NOMO-1 treated with DMSO at 0.1 percent for 48 hours (cell line): ENCODE data around the gene SYT17.

Experiments
- DNase-seq: peaks from one replicate; lab custom pipeline; 2025; ENCODE audit not compliant: unreplicated experiment; lab: John Stamatoyannopoulos, UW

SYT17 gene

GRCh38 chr16:19245326-19245925 is 77.4 kb downstream of the SYT17 start:
- no peak for DNase-seq

DNA sequence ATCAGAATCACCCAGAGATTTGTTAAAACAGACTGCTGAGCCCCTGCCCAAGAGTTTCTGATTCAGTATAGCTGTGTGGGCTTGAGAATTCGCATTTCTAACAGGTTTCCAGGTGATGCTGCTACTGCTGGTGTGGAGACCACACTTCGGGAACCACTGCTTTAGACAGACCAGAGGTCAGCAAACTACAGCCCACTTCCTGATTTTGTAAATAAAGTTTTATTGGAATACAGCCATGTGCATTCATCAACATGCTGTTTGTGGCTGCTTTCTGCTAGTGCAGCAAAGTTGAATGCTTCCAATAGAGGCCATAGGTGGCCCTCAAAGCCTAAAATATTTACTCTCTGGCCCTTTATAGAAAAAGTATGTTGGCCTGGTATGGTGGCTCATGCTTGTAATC is 84.9 kb downstream of the SYT17 start:
- DNase-seq = no peak

DNA sequence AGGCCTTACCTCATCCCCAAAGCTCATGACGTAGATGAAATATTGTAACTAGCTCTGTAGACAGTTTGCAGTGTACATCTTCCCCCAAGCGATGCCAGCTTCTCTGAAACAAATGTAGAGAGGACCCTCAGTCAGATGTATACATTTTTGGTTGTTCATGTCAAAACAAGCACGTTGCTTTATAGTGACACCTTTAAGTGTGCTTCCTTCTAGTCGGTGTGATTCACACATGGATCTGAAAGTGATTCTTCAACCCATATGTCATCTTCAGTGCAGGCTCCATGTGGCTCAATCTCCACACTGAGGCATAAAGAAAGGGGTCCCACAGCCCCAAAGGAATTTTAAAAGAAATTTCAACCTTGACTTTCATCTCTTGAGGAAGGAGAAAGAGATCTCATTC is 86.6 kb downstream of the SYT17 start:
- no peak for DNase-seq

- no peak for DNase-seq
These were observed 96.2 kb downstream of the SYT17 start for GRCh38 chr16:19264123-19264673.

GRCh38 chr16:19265380-19265930 is 97.4 kb downstream of the SYT17 start:
- DNase-seq = no peak

DNA sequence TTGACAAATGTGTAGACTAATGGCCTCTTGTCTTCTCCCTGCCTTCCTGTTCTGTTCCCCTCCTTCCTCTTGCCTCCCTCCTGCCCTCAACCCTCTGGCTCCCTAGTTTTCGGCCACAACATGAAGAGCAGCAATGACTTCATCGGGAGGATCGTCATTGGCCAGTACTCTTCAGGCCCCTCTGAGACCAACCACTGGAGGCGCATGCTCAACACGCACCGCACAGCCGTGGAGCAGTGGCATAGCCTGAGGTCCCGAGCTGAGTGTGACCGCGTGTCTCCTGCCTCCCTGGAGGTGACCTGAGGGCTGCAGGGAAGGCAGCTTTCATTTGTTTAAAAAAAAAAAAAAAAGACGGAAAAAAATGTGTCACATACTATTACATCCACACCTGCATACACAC is 98.7 kb downstream of the SYT17 start:
- no peak for DNase-seq

- DNase-seq = peak; percentile 29
These were observed 101.1 kb downstream of the SYT17 start for GRCh38 chr16:19269098-19269497.

GRCh38 chr16:19274165-19274797 is 106.2 kb downstream of the SYT17 start:
- no peak for DNase-seq

GRCh38 chr16:19278403-19278802 is 110.4 kb downstream of the SYT17 start:
- DNase-seq = no peak

DNA sequence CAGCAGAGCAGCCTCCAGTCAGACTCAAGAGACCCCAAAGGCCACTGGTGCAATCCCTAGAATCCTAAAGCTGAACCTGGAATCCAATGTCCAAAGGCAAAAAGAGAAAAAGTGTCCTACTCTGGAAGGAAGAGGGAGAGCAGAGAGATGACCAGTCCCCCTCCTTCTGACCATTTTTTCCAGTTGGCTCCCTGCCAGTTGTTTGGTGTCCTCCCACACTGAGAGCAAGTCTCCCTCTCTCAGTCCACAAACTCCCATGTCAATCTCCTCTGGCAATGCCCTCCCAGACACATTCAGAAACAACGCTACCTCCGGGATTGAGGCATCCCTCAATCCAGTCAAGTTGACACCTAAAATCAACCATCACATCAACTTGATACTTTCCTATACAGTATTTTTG is 113.2 kb downstream of the SYT17 start:
- no peak for DNase-seq

- DNase-seq = no peak
These were observed 114.1 kb downstream of the SYT17 start for GRCh38 chr16:19282101-19282500.

DNA sequence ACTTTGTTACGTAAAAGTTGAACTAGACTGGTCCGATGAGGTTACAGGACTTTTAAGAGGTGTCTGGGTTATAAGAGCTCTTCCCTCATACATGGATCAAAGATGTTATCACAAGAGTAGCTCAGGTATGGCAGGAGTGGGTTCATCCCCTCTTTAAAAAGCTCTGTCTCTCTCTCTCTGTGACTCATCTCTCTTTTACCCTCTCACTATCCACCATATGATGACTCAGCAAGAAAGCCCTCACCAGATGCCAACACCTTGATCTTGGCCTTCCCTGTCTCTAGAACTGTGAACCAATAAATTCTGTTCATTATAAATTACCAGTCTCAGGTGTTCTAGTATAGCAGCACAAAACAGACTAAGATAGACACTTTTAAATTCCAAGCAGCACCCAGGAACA is 115.6 kb downstream of the SYT17 start:
- no peak for DNase-seq

DNA sequence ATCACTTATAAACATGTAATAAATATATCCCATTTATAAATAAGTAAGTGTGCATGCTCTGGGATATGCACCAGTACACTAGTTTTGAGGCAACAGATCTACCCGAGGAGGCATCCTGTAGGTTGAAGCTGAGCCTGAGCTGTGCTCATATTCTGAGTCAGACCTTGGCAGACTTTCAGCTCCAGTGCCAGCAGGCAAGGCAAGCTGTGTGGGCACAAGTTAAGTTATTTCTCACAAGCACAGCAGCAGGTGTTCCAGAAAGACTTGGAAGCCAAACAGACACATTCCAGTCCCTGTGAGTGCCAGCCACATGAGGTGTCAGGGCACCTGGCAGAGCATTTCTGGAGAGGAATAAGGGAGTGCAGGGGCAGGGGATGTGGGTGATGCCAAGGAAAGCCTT is 116.2 kb downstream of the SYT17 start:
- no peak for DNase-seq

GRCh38 chr16:19285431-19285830 is 117.4 kb downstream of the SYT17 start, which contains the start of gene CLEC19A:
CLEC19A (plus strand) TSS chr16:19285731; CDS start chr16:19285852, 121 bp downstream.
- DNase-seq = no peak

GRCh38 chr16:19286827-19287226 is 118.8 kb downstream of the SYT17 start:
- DNase-seq = no peak

DNA sequence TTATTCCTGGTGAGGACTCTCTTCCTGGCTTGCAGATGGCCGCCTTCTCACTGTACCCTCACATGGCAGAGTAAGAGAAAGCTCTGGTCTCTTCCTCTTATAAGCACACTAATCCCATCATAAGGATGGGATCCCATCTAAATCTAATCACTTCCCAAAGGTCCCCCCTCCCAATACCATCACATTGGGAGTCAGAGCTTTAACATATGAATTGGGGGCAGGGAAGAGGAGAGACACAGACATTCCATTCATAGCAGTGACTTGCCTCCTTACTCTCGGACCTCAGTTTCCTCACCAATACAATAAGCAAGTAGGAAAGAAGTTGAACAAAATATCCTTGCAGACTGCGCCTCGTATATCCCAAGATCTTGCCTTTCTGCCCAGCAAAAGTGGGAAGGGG is 119.2 kb downstream of the SYT17 start:
- DNase-seq = no peak

GRCh38 chr16:19288872-19289799 is 121.1 kb downstream of the SYT17 start:
- no peak for DNase-seq

GRCh38 chr16:19289811-19290485 is 121.9 kb downstream of the SYT17 start:
- no peak for DNase-seq

GRCh38 chr16:19290860-19291259 is 122.8 kb downstream of the SYT17 start:
- no peak for DNase-seq

GRCh38 chr16:19291475-19291874 is 123.4 kb downstream of the SYT17 start:
- peak; percentile 21 for DNase-seq

DNA sequence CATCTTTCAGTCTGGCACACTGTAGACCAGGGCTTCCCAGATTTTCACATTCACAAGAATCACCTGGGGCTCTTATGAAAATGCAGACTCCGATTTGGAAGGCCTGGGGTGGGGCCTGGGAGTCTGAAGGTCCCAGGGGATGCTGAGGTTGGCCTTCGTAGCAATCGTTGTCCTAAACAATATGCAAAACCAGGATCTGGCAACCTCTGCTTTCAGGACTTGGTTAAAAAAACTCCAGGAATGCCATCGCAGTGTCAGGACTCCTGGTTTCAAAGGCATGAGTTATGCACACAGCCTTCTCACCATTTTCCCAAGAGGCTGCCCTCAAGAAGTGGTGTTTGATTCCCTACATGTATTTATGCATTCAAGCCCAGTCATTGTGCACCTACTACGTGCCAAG is 124.1 kb downstream of the SYT17 start:
- no peak for DNase-seq
